Measurements from ENCODE around the gene MEGF11.

GRCh38 chr15:65917407-65917756 lies 336.2 kb downstream of the MEGF11 start:
- TF ChIP-seq CTCF (IDR thresholded peaks at IDR 0.05) (no peak), POLR2AphosphoS5 (IDR thresholded peaks at IDR 0.05) (no peak), EP300 (IDR thresholded peaks at IDR 0.05) (no peak), POLR2A (IDR thresholded peaks at IDR 0.05) (no peak)
